Measurements from ENCODE around the gene CMTM2. TPM values are rescaled to one million over a fixed set of nuclear protein-coding genes. Genes with fewer than 3 reads are reported as not detected.

CMTM2 gene
- total RNA-seq, 2 donors from 2014 or later: not detected

DNA sequence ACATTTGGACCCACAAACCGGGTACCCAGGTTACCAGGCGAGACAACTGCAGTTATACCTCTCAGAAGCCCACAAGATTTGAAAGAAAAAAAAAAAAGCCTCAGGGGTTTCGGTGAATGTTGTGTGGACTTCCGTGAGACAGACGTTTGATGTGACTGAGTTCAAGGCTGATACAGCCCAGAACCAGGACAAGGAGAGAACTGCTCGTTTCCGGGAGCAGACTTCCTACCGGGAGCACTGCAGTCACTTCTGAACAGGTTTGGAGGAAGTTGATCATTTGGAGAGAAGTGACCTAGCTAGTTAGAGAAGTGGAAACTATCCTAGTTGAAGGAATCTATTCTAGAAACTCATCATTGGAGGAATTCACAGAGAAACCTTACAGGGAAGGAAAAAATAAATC, 26.0 kb upstream of the CMTM2 start:
- DNase-seq: no peak
- Mint-ChIP-seq H3K27me3 (ENCODE audit: insufficient read depth) (peaks cover 12% of the 10 kb centered on the region), H3K4me1 (peaks cover 21% of the 10 kb centered on the region), H3K27ac (no peak overlapping the region), H3K9me3 (peaks cover 4% of the 10 kb centered on the region), H3K36me3 (ENCODE audit: low read depth) (peaks cover 7% of the 10 kb centered on the region), H3K4me3 (peak overlapping the region; percentile 63)
- H3K4me1 ChIP-seq (ENCODE audit: control insufficient read depth, insufficient read depth, low read length): peaks cover 4% of the 10 kb centered on the region
- no peaks in the 10 kb centered on the region for H3K9me3 ChIP-seq (ENCODE audit: control insufficient read depth, low read length)
- H3K9ac ChIP-seq (ENCODE audit: extremely low read depth, low read length, poor library complexity, severe bottlenecking): no peak overlapping the region
- 91 to 94% methylated on average over 7 to 8 of the region's 8 CpGs for WGBS, 2 experiments (ENCODE audit: insufficient coverage in 1 of 2, insufficient read length in 1 of 2)
- TF ChIP-seq, protein P1, sequence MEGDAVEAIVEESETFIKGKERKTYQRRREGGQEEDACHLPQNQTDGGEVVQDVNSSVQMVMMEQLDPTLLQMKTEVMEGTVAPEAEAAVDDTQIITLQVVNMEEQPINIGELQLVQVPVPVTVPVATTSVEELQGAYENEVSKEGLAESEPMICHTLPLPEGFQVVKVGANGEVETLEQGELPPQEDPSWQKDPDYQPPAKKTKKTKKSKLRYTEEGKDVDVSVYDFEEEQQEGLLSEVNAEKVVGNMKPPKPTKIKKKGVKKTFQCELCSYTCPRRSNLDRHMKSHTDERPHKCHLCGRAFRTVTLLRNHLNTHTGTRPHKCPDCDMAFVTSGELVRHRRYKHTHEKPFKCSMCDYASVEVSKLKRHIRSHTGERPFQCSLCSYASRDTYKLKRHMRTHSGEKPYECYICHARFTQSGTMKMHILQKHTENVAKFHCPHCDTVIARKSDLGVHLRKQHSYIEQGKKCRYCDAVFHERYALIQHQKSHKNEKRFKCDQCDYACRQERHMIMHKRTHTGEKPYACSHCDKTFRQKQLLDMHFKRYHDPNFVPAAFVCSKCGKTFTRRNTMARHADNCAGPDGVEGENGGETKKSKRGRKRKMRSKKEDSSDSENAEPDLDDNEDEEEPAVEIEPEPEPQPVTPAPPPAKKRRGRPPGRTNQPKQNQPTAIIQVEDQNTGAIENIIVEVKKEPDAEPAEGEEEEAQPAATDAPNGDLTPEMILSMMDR (conservative IDR thresholded peaks at IDR 0.05): no peak
- H3K27ac ChIP-seq (ENCODE audit: low read depth, low read length): no peak overlapping the region
- peak overlapping the region; percentile 82 for H3K4me3 ChIP-seq (ENCODE audit: low read length)
- H3K36me3 ChIP-seq (ENCODE audit: control insufficient read depth, insufficient read depth, low read length): peaks cover 4% of the 10 kb centered on the region
- no peaks in the 10 kb centered on the region for H3K27me3 ChIP-seq (ENCODE audit: control insufficient read depth, insufficient read depth, low read length, poor library complexity, severe bottlenecking)

GRCh38 chr16:66554021-66554420, 25.2 kb upstream of the CMTM2 start:
- peaks cover 13% of the 10 kb centered on the region for H3K4me1 Mint-ChIP-seq
- TF ChIP-seq, protein P1 (conservative IDR thresholded peaks at IDR 0.05): no peak
- no peaks in the 10 kb centered on the region for H3K27me3 ChIP-seq (ENCODE audit: control insufficient read depth, insufficient read depth, low read length, poor library complexity, severe bottlenecking)
- no peak for DNase-seq
- no peak overlapping the region for H3K9ac ChIP-seq (ENCODE audit: extremely low read depth, low read length, poor library complexity, severe bottlenecking)
- H3K4me3 Mint-ChIP-seq: no peak overlapping the region
- peaks cover 7% of the 10 kb centered on the region for H3K36me3 ChIP-seq (ENCODE audit: control insufficient read depth, insufficient read depth, low read length)
- H3K4me1 ChIP-seq (ENCODE audit: control insufficient read depth, insufficient read depth, low read length): peaks cover 4% of the 10 kb centered on the region
- peaks cover 9% of the 10 kb centered on the region for H3K36me3 Mint-ChIP-seq (ENCODE audit: low read depth)
- no peak overlapping the region for H3K27ac ChIP-seq (ENCODE audit: low read depth, low read length)
- peak overlapping the region; percentile 82 for H3K4me3 ChIP-seq (ENCODE audit: low read length)
- 98 to 100% methylated on average over 3 of the region's 3 CpGs for WGBS, 2 experiments (ENCODE audit: insufficient coverage in 1 of 2, insufficient read length in 1 of 2)
- peaks cover 4% of the 10 kb centered on the region for H3K9me3 Mint-ChIP-seq
- H3K27ac Mint-ChIP-seq: no peak overlapping the region
- no peaks in the 10 kb centered on the region for H3K9me3 ChIP-seq (ENCODE audit: control insufficient read depth, low read length)
- H3K27me3 Mint-ChIP-seq (ENCODE audit: insufficient read depth): peaks cover 12% of the 10 kb centered on the region

DNA sequence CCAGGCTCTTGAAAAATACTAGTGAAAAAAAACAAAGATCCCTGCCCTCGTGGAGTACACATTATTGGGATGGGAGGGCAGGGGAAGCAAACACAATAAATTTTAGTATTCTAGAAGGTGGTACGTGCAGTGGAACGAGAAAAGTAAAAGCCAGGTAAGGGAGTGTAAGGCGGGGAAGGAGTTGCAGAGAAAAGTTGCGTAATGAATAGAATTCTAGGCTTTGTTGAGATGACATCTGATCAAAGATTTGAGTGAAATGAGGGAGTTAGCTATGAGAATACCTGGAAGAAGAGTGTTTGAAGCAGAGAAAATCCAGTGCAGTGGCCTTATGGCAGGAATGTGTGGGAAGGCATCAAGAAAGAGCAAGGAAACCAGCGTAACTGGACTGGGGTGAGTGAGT, 24.8 kb upstream of the CMTM2 start:
- Mint-ChIP-seq H3K36me3 (ENCODE audit: low read depth) (peaks cover 9% of the 10 kb centered on the region), H3K9me3 (peaks cover 4% of the 10 kb centered on the region), H3K27me3 (ENCODE audit: insufficient read depth) (peaks cover 12% of the 10 kb centered on the region), H3K4me1 (peaks cover 11% of the 10 kb centered on the region), H3K4me3 (no peak overlapping the region), H3K27ac (no peak overlapping the region)
- Histone ChIP-seq H3K4me1 (ENCODE audit: control insufficient read depth, insufficient read depth, low read length) (no peaks in the 10 kb centered on the region), H3K9ac (ENCODE audit: extremely low read depth, low read length, poor library complexity, severe bottlenecking) (no peak overlapping the region), H3K27me3 (ENCODE audit: control insufficient read depth, insufficient read depth, low read length, poor library complexity, severe bottlenecking) (no peaks in the 10 kb centered on the region), H3K9me3 (ENCODE audit: control insufficient read depth, low read length) (no peaks in the 10 kb centered on the region), H3K27ac (ENCODE audit: low read depth, low read length) (no peak overlapping the region), H3K4me3 (ENCODE audit: low read length) (no peak overlapping the region), H3K36me3 (ENCODE audit: control insufficient read depth, insufficient read depth, low read length) (peaks cover 7% of the 10 kb centered on the region)
- WGBS, 2 experiments (ENCODE audit: insufficient coverage in 1 of 2, insufficient read length in 1 of 2): 95 to 99% methylated on average over 5 to 6 of the region's 6 CpGs
- TF ChIP-seq, protein P1 (conservative IDR thresholded peaks at IDR 0.05): no peak
- DNase-seq: no peak

All from endodermal cell (in vitro differentiated cells).